Trophoblast cell (in vitro differentiated cells and primary cell): ENCODE data around the gene SLC45A3.
A peak's percentile ranks its signal among the peaks of the same experiment; 100 is the strongest.

Experiments used
- DNase-seq, 2 donors: peaks; one replicate each; pipeline ENCODE4 v3.0.0-alpha.2; 2016
- H2AFZ ChIP-seq: 2 replicates; pipeline ENCODE4 v1.6.1; 2013; ENCODE audit warnings: low read length, moderate library complexity, mild to moderate bottlenecking; ENCODE audit not compliant: insufficient read depth, poor library complexity
- H2AK5ac ChIP-seq: 2 replicates; pipeline ENCODE4 v1.6.1; 2013; ENCODE audit warnings: mild to moderate bottlenecking, low read length
- H2BK120ac ChIP-seq: 2 replicates; pipeline ENCODE4 v1.6.1; 2013; ENCODE audit warnings: low read length, mild to moderate bottlenecking, moderate library complexity; ENCODE audit not compliant: insufficient read depth, poor library complexity
- H2BK12ac ChIP-seq: 2 replicates; pipeline ENCODE4 v1.6.1; 2013; ENCODE audit warnings: mild to moderate bottlenecking, low read length, moderate library complexity
- H2BK5ac ChIP-seq: 2 replicates; pipeline ENCODE4 v1.6.1; 2013; ENCODE audit warnings: low read length, low read depth, moderate library complexity, mild to moderate bottlenecking; ENCODE audit not compliant: poor library complexity
- H3K14ac ChIP-seq: 2 replicates; pipeline ENCODE4 v1.6.1; 2013; ENCODE audit warnings: mild to moderate bottlenecking, low read length
- H3K18ac ChIP-seq: 2 replicates; pipeline ENCODE4 v1.6.1; 2013; ENCODE audit warnings: mild to moderate bottlenecking, low read length
- H3K23ac ChIP-seq: 2 replicates; pipeline ENCODE4 v1.6.1; 2013; ENCODE audit warnings: low read length
- H3K27ac ChIP-seq: 2 replicates; pipeline ENCODE4 v1.5.1; 2013; ENCODE audit warnings: low read depth, mild to moderate bottlenecking, inconsistent platforms, low read length, moderate library complexity
- H3K27me3 ChIP-seq: 2 replicates; pipeline ENCODE4 v1.6.1; 2013; ENCODE audit warnings: inconsistent platforms, mild to moderate bottlenecking, low read length, moderate library complexity; ENCODE audit not compliant: insufficient read depth
- H3K36me3 ChIP-seq, 2 experiments: 1 replicate in 1 of 2; 2 replicates in 1 of 2; pipeline ENCODE4 v1.6.1; 2013; ENCODE audit warnings: low read length in 2 of 2, mild to moderate bottlenecking in 2 of 2, moderate library complexity in 1 of 2; ENCODE audit not compliant: insufficient read depth in 2 of 2, control insufficient read depth in 1 of 2
- H3K4ac ChIP-seq: 2 replicates; pipeline ENCODE4 v1.6.1; 2013; ENCODE audit warnings: low read depth, mild to moderate bottlenecking, low read length, moderate library complexity
- H3K4me1 ChIP-seq, 2 experiments: 1 replicate in 1 of 2; 2 replicates in 1 of 2; pipeline ENCODE4 v1.6.1; 2013; ENCODE audit warnings: low read length in 2 of 2, mild to moderate bottlenecking in 2 of 2, moderate library complexity in 1 of 2; ENCODE audit not compliant: insufficient read depth in 2 of 2, control insufficient read depth in 1 of 2
- H3K4me2 ChIP-seq: 2 replicates; pipeline ENCODE4 v1.6.1; 2013; ENCODE audit warnings: inconsistent platforms, mild to moderate bottlenecking, low read length, moderate library complexity
- H3K4me3 ChIP-seq: 2 replicates; pipeline ENCODE4 v1.5.1; 2013; ENCODE audit warnings: mild to moderate bottlenecking, low read depth, low read length, inconsistent platforms
- H3K79me1 ChIP-seq: one replicate; pipeline ENCODE4 v1.6.1; 2013; ENCODE audit warnings: low read length
- H3K79me2 ChIP-seq: 2 replicates; pipeline ENCODE4 v1.6.1; 2013; ENCODE audit warnings: low read length, mild to moderate bottlenecking; ENCODE audit not compliant: control insufficient read depth, insufficient read depth, poor library complexity
- H3K9ac ChIP-seq: 2 replicates; pipeline ENCODE4 v1.6.1; 2013; ENCODE audit warnings: mild to moderate bottlenecking, low read length
- H3K9me3 ChIP-seq: 2 replicates; pipeline ENCODE4 v1.6.1; 2013; ENCODE audit warnings: low read depth, mild to moderate bottlenecking, control low read depth, inconsistent platforms, low read length; ENCODE audit not compliant: insufficient read depth
- H4K12ac ChIP-seq: 2 replicates; pipeline ENCODE4 v1.6.1; 2013; ENCODE audit warnings: low read depth, mild to moderate bottlenecking, low read length, moderate library complexity
- H4K8ac ChIP-seq: 2 replicates; pipeline ENCODE4 v1.6.1; 2013; ENCODE audit warnings: low read depth, mild to moderate bottlenecking, low read length, moderate library complexity
- H4K91ac ChIP-seq: one replicate; pipeline ENCODE4 v1.6.1; 2013; ENCODE audit warnings: low read depth, mild to moderate bottlenecking, low read length, moderate library complexity
- WGBS: extraction: QIAGEN DNeasy Blood & Tissue Kit; methylation state at CpG from one replicate; pipeline ENCODE4 v1.1.7; 2013; ENCODE audit warnings: missing lambda C conversion rate; ENCODE audit not compliant: insufficient read length, insufficient coverage; ENCODE audit errors: extremely low coverage; 5-methylcytosine and 5-hydroxymethylcytosine counted together

The SLC45A3 gene

DNA sequence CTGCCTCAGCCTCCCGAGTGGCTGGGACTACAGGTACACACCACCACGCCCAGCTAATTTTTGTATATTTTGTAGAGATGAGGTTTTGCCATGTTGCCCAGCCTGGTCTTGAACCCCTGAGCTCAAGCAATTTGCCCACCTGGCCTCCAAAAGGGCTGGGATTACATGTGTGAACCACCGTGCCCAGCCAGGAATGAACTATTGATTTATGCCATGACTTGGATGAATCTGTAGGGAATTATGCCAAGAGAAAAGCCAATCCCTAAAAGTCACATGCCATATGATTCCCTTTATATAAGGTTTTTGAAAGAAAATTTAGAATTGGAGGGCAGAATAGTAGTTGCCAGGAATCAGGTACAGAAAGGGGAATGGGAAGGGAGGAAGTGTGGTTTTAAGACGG is 19.1 kb upstream of the SLC45A3 start:
- no peak overlapping the region for H3K4me3 ChIP-seq
- WGBS: no CpG with 5 or more reads among the region's 4 CpGs
- no peak overlapping the region for H3K4ac ChIP-seq
- H3K14ac ChIP-seq: no peak overlapping the region
- H2AFZ ChIP-seq: no peak overlapping the region
- H3K23ac ChIP-seq: no peak overlapping the region
- no peaks in the 10 kb centered on the region for H3K79me2 ChIP-seq
- no peak overlapping the region for H2BK12ac ChIP-seq
- H2BK120ac ChIP-seq: no peak overlapping the region
- peaks cover 0 to 2% of the 10 kb centered on the region in 2 experiments for H3K4me1 ChIP-seq
- H3K9ac ChIP-seq: no peak overlapping the region
- no peak overlapping the region for H4K8ac ChIP-seq
- H3K27me3 ChIP-seq: no peaks in the 10 kb centered on the region
- no peak overlapping the region for H3K27ac ChIP-seq
- no peaks in the 10 kb centered on the region for H3K79me1 ChIP-seq
- peaks cover 8 to 18% of the 10 kb centered on the region in 2 experiments for H3K36me3 ChIP-seq
- no peak overlapping the region for H2BK5ac ChIP-seq
- H4K12ac ChIP-seq: no peak overlapping the region
- DNase-seq: no peak
- no peak overlapping the region for H4K91ac ChIP-seq
- H3K4me2 ChIP-seq: no peak overlapping the region
- H3K9me3 ChIP-seq: peaks cover 2% of the 10 kb centered on the region
- H3K18ac ChIP-seq: no peak overlapping the region
- H2AK5ac ChIP-seq: no peak overlapping the region

DNA sequence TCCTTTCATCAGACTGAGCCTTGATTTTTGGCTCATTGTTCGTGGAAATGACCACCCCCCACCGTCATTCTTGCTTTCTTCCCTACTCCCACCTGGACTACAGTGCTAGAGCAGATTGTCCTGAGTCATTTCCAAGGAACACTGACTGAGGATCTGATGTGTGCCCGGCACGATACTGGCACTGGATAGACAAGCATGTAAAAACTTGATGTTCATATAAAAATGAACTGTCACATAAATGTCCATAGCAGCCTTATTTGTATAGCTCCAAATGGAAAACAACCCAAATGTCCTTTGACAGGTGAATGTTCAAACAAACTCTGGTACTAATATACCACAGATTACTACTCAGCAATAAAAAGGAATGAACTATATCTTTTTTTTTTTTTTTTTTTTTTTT is 18.6 kb upstream of the SLC45A3 start:
- Histone ChIP-seq H2BK5ac (no peak overlapping the region), H3K4me3 (no peak overlapping the region), H2AK5ac (no peak overlapping the region), H3K36me3 (peaks cover 6 to 13% of the 10 kb centered on the region in 2 experiments), H2AFZ (no peak overlapping the region), H3K4me1 (peaks cover 0 to 2% of the 10 kb centered on the region in 2 experiments), H4K8ac (no peak overlapping the region), H3K4ac (no peak overlapping the region), H3K4me2 (no peak overlapping the region), H4K91ac (no peak overlapping the region), H3K9me3 (no peaks in the 10 kb centered on the region), H3K14ac (no peak overlapping the region), H2BK12ac (no peak overlapping the region), H3K18ac (no peak overlapping the region), H3K27me3 (no peaks in the 10 kb centered on the region), H4K12ac (no peak overlapping the region), H3K23ac (no peak overlapping the region), H3K79me1 (no peaks in the 10 kb centered on the region), H3K79me2 (no peaks in the 10 kb centered on the region), H2BK120ac (no peak overlapping the region), H3K27ac (no peak overlapping the region), H3K9ac (no peak overlapping the region)
- no CpG with 5 or more reads among the region's 4 CpGs for WGBS
- no peak for DNase-seq

DNA sequence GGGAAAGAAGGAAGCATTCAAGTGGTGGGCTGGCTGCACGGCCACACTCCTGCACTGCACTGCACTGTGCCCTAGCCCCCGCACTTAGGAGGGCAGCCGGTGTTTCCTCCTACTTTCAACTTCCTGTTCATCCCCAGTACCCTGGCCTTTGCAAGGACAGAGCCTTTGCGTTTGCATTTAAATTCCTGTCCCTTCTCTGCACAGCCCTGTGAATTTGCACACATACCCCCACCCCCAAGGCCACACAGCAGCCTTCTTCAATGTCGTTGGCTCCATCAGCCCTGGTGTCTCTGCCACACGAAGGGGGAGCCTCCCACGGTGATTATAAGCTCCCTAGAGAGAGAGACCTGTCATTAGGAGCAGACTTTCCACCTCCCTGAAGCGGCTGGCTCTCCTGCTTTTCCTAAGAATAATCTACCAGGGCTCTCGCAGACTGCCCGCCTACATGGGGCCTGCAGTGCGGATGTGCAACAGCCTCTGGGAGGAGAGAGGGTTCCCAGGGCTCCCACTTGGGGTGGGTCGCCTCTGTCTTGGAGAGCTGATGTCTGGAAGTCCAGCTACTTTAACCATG is 13.2 kb upstream of the SLC45A3 start:
- H3K79me1 ChIP-seq: no peaks in the 10 kb centered on the region
- no peak overlapping the region for H3K4ac ChIP-seq
- H2BK12ac ChIP-seq: no peak overlapping the region
- no peak overlapping the region for H3K18ac ChIP-seq
- H3K14ac ChIP-seq: no peak overlapping the region
- no peak overlapping the region for H2AK5ac ChIP-seq
- H3K79me2 ChIP-seq: no peaks in the 10 kb centered on the region
- no peaks in the 10 kb centered on the region for H3K9me3 ChIP-seq
- H4K91ac ChIP-seq: no peak overlapping the region
- no CpG with 5 or more reads among the region's 12 CpGs for WGBS
- H3K23ac ChIP-seq: no peak overlapping the region
- no peaks in the 10 kb centered on the region for H3K36me3 ChIP-seq
- no peak overlapping the region for H3K9ac ChIP-seq
- H2BK5ac ChIP-seq: no peak overlapping the region
- H3K4me2 ChIP-seq: no peak overlapping the region
- H3K27me3 ChIP-seq: no peaks in the 10 kb centered on the region
- peaks cover 0 to 2% of the 10 kb centered on the region in 2 experiments for H3K4me1 ChIP-seq
- H2AFZ ChIP-seq: no peak overlapping the region
- H4K8ac ChIP-seq: no peak overlapping the region
- H4K12ac ChIP-seq: no peak overlapping the region
- no peak overlapping the region for H3K4me3 ChIP-seq
- no peak overlapping the region for H2BK120ac ChIP-seq
- H3K27ac ChIP-seq: no peak overlapping the region
- DNase-seq: no peak

GRCh38 chr1:205692423-205692822 is 12.1 kb upstream of the SLC45A3 start:
- Histone ChIP-seq H2BK12ac (no peak overlapping the region), H4K12ac (no peak overlapping the region), H3K4ac (no peak overlapping the region), H3K9me3 (no peaks in the 10 kb centered on the region), H3K79me1 (no peaks in the 10 kb centered on the region), H3K4me3 (no peak overlapping the region), H4K8ac (no peak overlapping the region), H3K79me2 (no peaks in the 10 kb centered on the region), H3K23ac (no peak overlapping the region), H3K4me2 (no peak overlapping the region), H3K4me1 (peaks cover 0 to 10% of the 10 kb centered on the region in 2 experiments), H2BK120ac (no peak overlapping the region), H2AK5ac (no peak overlapping the region), H3K18ac (no peak overlapping the region), H3K14ac (no peak overlapping the region), H3K27me3 (no peaks in the 10 kb centered on the region), H3K36me3 (no peaks in the 10 kb centered on the region), H4K91ac (no peak overlapping the region), H2AFZ (no peak overlapping the region), H3K27ac (no peak overlapping the region), H3K9ac (peak overlapping the region; percentile 14), H2BK5ac (no peak overlapping the region)
- WGBS: no CpG with 5 or more reads among the region's 6 CpGs
- no peak for DNase-seq
